B cell (primary cell): ENCODE results near the gene NR6A1.

Source experiments
- CTCF ChIP-seq: fragments of 200-600 bp; IDR thresholded peaks from one replicate; pipeline ENCODE4 v1.8.0; 2022; ENCODE audit warnings: antibody characterized with exemption, mild to moderate bottlenecking
- EZH2 ChIP-seq: IDR thresholded peaks from 2 replicates; pipeline ENCODE4 v1.6.1; 2012; ENCODE audit warnings: borderline replicate concordance, low read depth, mild to moderate bottlenecking, moderate library complexity, low read length; ENCODE audit not compliant: insufficient read depth, poor library complexity, severe bottlenecking

DNA sequence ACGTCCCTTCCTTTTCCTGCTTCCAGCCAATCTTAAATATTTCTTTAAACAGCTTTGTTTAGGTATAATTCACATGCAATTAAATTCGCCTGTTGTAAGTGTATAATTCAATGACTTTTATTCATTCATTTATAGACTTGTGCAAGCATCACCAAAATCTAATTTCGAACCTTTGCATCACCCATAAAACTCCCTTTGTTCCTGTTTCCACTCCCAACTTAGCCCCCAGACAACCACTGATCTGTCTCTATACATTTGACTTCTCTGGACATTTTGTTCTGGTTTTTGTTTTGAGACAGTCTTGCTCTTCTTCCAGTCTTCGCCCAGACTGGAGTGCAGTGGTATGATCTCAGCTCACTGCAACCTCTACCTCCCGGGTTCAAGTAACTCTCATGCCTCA, 71.5 kb downstream of the NR6A1 start:
- TF ChIP-seq CTCF = no peak
- TF ChIP-seq EZH2 = no peak
